HG02763 (cell line): ENCODE measurements around the gene FAM228B.
"Not testable (repeated sequence)": the region's sequence is repeated elsewhere in the genome, so short reads cannot be mapped to it uniquely, and the experiment has no call there.

Experiments
- ATAC-seq: cut with Tn5 transposase; IDR thresholded peaks from one replicate; pipeline ENCODE4 v1.9.1; 2021; ENCODE audit warnings: mild to moderate bottlenecking, moderate library complexity; ENCODE audit not compliant: unreplicated experiment

The FAM228B gene

GRCh38 chr2:24123195-24123921 is at the start of gene FAM228B, which contains the start of gene PFN4:
FAM228B (plus strand) TSS chr2:24123469; CDS start chr2:24124362, 893 bp downstream.
PFN4 (minus strand) TSS chr2:24123334; CDS start chr2:24122535, 799 bp downstream.
- peak; percentile 83 for ATAC-seq

GRCh38 chr2:24073816-24074215 is 49.5 kb upstream of the FAM228B start:
- ATAC-seq, result no peak

GRCh38 chr2:24075259-24075658 is 48.0 kb upstream of the FAM228B start:
- no peak for ATAC-seq

- ATAC-seq, result peak; percentile 93
Measured at GRCh38 chr2:24075915-24076848, 47.1 kb upstream of the FAM228B start, which contains the start of gene SF3B6. SF3B6 (minus strand) TSS chr2:24076326; CDS start chr2:24076229, 97 bp downstream.

- ATAC-seq, result peak; percentile 10
Measured at GRCh38 chr2:24076849-24077534, 46.3 kb upstream of the FAM228B start.

- ATAC-seq, result no peak
Measured at GRCh38 chr2:24077535-24077877, 45.8 kb upstream of the FAM228B start.

GRCh38 chr2:24077879-24078278 is 45.4 kb upstream of the FAM228B start:
- ATAC-seq, result no peak

- ATAC-seq, result no peak
Measured at GRCh38 chr2:24080701-24081100, 42.6 kb upstream of the FAM228B start.

GRCh38 chr2:24082787-24083566 is 40.3 kb upstream of the FAM228B start:
- ATAC-seq, result no peak

GRCh38 chr2:24083567-24084385 is 39.5 kb upstream of the FAM228B start:
- peak; percentile 64 for ATAC-seq

GRCh38 chr2:24084386-24085199 is 38.7 kb upstream of the FAM228B start, which contains the start of gene TP53I3:
TP53I3 (minus strand) TSS chr2:24084834; CDS start chr2:24084326, 508 bp downstream.
- peak; percentile 79 for ATAC-seq

- ATAC-seq, result no peak
Measured at GRCh38 chr2:24085200-24085489, 38.1 kb upstream of the FAM228B start.

- no peak for ATAC-seq
Measured at GRCh38 chr2:24086241-24086640, 37.0 kb upstream of the FAM228B start.

- no peak for ATAC-seq
Measured at GRCh38 chr2:24087032-24087431, 36.2 kb upstream of the FAM228B start.

GRCh38 chr2:24088821-24089359 is 34.4 kb upstream of the FAM228B start:
- ATAC-seq, result no peak

- not testable (repeated sequence) for ATAC-seq
Measured at GRCh38 chr2:24093270-24093669, 30.0 kb upstream of the FAM228B start.

- not testable (repeated sequence) for ATAC-seq
Measured at GRCh38 chr2:24095171-24095677, 28.0 kb upstream of the FAM228B start.

GRCh38 chr2:24100732-24101131 is 22.5 kb upstream of the FAM228B start:
- not testable (repeated sequence) for ATAC-seq
